ENCODE results near the gene ATP10B. TPM values are rescaled to one million over a fixed set of nuclear protein-coding genes. Genes with fewer than 3 reads are reported as not detected.

Gene ATP10B
- total RNA-seq, 4 donors from 2014 or later = 0.12 to 0.13 TPM; not detected in 2

DNA sequence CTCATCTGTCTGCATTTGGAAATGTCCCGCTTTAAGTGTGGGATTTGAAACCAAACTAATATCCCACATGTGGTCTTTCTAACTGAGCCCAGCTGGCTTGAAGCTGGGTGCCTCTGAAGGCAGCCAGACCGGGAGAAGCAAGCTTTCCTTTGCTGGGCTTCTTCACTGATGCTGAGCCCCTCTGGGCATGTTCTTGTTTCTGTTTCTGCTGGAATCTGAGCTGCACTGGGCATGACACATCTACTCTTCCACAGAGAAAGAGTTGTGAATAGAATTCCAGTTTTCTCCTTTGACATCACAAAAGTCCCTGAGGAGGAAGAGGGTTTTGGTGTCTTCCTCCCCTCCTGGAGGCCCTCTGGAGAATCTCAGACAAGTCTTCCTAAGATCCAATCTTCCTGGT, 179.5 kb downstream of the ATP10B start:
- TF ChIP-seq, protein P1, sequence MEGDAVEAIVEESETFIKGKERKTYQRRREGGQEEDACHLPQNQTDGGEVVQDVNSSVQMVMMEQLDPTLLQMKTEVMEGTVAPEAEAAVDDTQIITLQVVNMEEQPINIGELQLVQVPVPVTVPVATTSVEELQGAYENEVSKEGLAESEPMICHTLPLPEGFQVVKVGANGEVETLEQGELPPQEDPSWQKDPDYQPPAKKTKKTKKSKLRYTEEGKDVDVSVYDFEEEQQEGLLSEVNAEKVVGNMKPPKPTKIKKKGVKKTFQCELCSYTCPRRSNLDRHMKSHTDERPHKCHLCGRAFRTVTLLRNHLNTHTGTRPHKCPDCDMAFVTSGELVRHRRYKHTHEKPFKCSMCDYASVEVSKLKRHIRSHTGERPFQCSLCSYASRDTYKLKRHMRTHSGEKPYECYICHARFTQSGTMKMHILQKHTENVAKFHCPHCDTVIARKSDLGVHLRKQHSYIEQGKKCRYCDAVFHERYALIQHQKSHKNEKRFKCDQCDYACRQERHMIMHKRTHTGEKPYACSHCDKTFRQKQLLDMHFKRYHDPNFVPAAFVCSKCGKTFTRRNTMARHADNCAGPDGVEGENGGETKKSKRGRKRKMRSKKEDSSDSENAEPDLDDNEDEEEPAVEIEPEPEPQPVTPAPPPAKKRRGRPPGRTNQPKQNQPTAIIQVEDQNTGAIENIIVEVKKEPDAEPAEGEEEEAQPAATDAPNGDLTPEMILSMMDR (IDR thresholded peaks at IDR 0.05) = no peak
- ATAC-seq (ENCODE audit: low FRiP score) (no peak), DNase-seq (ENCODE audit: low spot score) (no peak)

DNA sequence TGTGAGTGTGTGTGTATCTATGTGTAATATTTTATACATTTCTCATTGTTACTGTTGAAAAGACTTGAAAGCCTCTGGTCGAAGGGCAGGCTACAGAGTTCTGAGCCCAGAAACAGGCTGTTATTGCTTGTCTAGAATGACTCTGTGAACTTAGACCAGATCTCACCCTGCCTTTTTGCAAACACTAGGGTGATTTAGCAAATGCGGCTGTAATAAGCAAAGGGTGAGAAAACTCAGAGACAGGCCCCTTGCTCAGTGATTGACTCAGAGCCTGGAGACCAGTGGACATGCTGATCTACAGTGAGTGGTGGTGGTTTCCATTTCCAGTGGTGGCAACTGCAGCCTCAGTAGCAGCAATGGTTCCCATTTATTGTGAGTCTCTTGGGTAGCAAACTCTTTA, 183.7 kb downstream of the ATP10B start:
- no peak for ATAC-seq (ENCODE audit: low FRiP score)
- DNase-seq (ENCODE audit: low spot score) = no peak
- TF ChIP-seq, protein P1 (IDR thresholded peaks at IDR 0.05) = no peak

DNA sequence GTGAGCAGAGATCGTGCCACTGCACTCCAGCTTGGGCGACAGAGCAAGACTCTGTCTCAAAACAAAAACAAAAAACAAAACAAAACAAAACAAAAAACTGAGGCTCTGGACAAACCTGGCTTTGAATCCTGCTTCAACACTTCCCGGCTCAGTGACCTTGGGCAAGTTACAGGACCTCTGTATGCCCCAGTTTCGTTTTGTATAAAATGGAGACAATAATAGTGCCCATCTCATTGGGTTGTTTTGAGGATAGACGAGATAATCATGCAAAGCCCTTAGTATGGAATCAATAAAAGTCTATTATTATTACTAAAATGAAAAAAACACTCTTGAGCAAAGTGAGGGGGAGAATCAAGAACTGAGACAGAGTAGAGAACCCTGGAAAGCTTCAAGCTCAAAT, 184.9 kb downstream of the ATP10B start:
- DNase-seq (ENCODE audit: low spot score) (no peak), ATAC-seq (ENCODE audit: low FRiP score) (no peak)
- TF ChIP-seq, protein P1 (IDR thresholded peaks at IDR 0.05) = no peak

DNA sequence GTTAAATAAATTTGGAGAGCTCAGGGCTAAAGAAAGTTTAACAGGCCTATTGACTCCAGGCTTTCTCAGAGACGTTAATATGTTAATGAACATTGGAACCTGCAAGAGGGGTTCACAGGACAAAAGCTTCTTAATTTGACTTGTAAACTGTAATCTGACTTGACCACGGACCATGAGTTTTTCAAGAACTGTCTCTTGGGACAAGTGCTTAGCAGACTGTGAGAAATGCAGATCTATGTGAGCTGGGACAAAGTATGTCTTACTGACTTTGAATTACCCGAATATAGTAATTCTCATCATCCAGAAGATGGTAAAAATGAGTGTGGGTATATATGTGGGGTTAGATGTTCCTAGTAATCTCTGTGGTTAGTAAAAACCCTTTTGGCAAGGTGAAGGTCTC, 186.6 kb downstream of the ATP10B start:
- TF ChIP-seq, protein P1 (IDR thresholded peaks at IDR 0.05) = no peak
- ATAC-seq (ENCODE audit: low FRiP score) = no peak
- no peak for DNase-seq (ENCODE audit: low spot score)

DNA sequence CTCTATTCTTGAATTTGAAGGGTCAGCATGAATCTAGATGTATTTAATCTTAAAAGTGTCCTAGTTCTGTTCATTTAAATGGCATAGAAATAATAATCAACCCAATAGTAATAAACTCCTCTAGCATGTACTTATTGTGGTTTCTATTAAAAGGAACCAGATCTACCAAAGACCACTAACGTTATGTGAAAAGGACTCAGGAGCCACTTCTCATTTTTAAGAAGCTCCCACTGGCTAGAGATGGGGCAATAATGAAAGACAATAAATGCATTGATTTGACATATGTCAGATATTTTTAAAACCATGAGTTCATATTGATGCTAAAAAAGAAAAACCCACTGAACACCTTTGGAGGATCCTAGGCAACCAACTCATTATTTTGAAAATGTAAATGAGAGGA, 191.9 kb downstream of the ATP10B start:
- TF ChIP-seq, protein P1 (IDR thresholded peaks at IDR 0.05) = no peak
- no peak for ATAC-seq (ENCODE audit: low FRiP score)

DNA sequence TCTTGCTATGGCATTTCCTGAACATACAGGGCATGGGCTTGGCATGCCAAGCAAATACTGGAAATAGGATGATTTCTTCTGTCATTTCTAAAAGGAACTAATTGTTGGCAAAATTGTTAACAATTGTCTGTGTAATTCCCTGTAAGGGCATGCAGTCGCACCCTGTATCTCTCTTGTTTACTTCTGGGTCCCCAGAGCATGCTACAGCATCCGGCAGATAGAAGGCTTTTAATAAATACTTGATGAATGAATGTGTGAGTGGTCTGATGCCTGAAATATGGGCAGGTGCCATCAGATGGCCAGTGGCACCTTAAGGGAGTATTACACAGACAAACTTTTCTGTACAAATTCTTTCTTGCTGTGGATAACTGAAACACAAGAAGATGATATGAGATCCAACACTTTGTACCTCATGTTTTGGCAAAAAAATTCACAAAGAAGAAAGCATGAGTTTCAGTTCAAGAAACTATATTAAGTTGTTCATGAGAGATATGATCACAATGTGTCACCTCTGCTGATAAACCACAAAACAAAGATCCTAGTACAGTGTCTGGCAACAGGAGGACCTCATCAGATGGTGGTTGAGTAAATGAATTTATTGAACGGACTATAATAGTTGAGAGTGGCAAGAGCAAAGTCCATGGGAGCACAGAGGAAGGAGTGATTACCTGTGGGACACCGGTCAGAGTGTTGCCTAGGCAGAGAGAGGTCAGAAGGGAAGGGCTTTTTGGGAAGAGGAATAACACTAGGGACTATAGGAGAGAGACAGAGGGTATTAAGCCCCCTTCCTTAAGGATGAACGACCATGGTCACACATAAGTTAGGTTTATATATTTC, 194.2 kb downstream of the ATP10B start:
- DNase-seq (ENCODE audit: low spot score) (no peak), ATAC-seq (ENCODE audit: low FRiP score) (peak; percentile 61)
- TF ChIP-seq, protein P1 (IDR thresholded peaks at IDR 0.05) = no peak

More for the DNA sequence above, 191.9 kb downstream of the ATP10B start:
- no peak for DNase-seq (ENCODE audit: low spot score)

DNA sequence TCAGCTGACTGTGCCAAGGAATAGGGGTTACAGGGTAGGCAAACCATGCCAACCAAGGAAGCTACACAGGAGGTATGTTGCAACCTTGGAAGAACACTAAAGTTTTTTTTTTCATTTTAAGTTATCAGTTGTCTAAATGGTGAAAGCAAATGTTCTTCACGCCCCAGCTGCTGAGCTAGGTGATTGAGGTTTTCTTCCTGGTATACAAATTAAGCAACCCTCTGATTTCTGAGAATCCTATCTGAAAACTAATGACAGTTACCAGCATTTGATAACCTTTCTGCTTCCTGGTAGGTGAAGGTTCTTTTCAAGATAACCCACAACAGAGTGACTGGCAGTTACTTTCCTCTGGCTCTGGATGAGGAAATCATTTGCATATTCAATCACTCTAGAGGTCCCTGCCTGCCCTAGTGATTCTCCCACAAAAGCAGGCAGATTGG, 194.9 kb downstream of the ATP10B start:
- ATAC-seq (ENCODE audit: low FRiP score) = peak; percentile 94
- DNase-seq (ENCODE audit: low spot score) = no peak
- TF ChIP-seq, protein P1 (IDR thresholded peaks at IDR 0.05) = no peak

Data from omental fat pad (tissue), 4 donors.